IMR-90 (cell line): ENCODE measurements around the gene DPYD. TPM values are rescaled to one million over a fixed set of nuclear protein-coding genes. Genes with fewer than 3 reads are reported as not detected.
A peak's percentile ranks its signal among the peaks of the same experiment; 100 is the strongest.

Source experiments
- ATAC-seq: fragments of 200-7000 bp; cut with Tn5 transposase; 2 replicates; pipeline ENCODE4 v1.9.1; 2020; ENCODE audit warnings: low read depth, mild to moderate bottlenecking, moderate library complexity
- BruUV-seq: library from RNA; stranded (reverse); fragments of 400-500 nt; replicated peaks from 2 replicates; lab custom pipeline; 2021; lab: Mats Ljungman, UMichigan
- CTCF ChIA-PET: fragments of 300-600 bp; formaldehyde crosslinking; extraction: SDS; loops from one replicate; lab custom pipeline; 2021; ENCODE audit warnings: antibody characterized with exemption; lab: Yijun Ruan, JAX
- POLR2A ChIA-PET: fragments of 300-600 bp; sonication (Branson Sonifier 250); formaldehyde crosslinking; loops from one replicate; lab custom pipeline; 2022; ENCODE audit warnings: antibody characterized with exemption; ENCODE audit not compliant: unreplicated experiment; lab: Charles Lee
- DNase-seq: peaks from one replicate; pipeline ENCODE4 v3.0.0; 2013
- H2AFZ ChIP-seq: replicated peaks from 2 replicates; pipeline ENCODE3; 2013; ENCODE audit warnings: low read length, mild to moderate bottlenecking; ENCODE audit not compliant: poor library complexity
- H2AK5ac ChIP-seq: 2 replicates; pipeline ENCODE4 v1.6.1; 2013; ENCODE audit warnings: low read depth, low read length, inconsistent platforms
- H2AK9ac ChIP-seq: replicated peaks from 2 replicates; pipeline ENCODE3; 2013; ENCODE audit warnings: mild to moderate bottlenecking, low read depth, low read length, moderate library complexity; ENCODE audit not compliant: poor library complexity
- H2BK120ac ChIP-seq: 2 replicates; pipeline ENCODE4 v1.6.1; 2013; ENCODE audit warnings: low read depth, low read length, inconsistent platforms
- H2BK15ac ChIP-seq: 3 replicates; pipeline ENCODE4 v1.6.1; 2013; ENCODE audit warnings: low read depth, low read length, inconsistent platforms
- H2BK20ac ChIP-seq: 2 replicates; pipeline ENCODE4 v1.6.1; 2013; ENCODE audit warnings: low read depth, mild to moderate bottlenecking, inconsistent platforms, low read length, moderate library complexity
- H2BK5ac ChIP-seq: 2 replicates; pipeline ENCODE4 v1.6.1; 2013; ENCODE audit warnings: mild to moderate bottlenecking, low read depth, low read length, inconsistent platforms; ENCODE audit not compliant: poor library complexity, severe bottlenecking
- H3K14ac ChIP-seq: replicated peaks from 2 replicates; pipeline ENCODE4 v1.6.1; 2013; ENCODE audit warnings: low read depth, low read length, inconsistent platforms
- H3K18ac ChIP-seq: 2 replicates; pipeline ENCODE4 v1.6.1; 2013; ENCODE audit warnings: low read depth, low read length, control low read depth
- H3K23ac ChIP-seq: 2 replicates; pipeline ENCODE4 v1.6.1; 2013; ENCODE audit warnings: low read depth, low read length, inconsistent platforms
- H3K27ac ChIP-seq: 2 replicates; pipeline ENCODE4 v1.5.1; 2013; ENCODE audit warnings: mild to moderate bottlenecking, control low read depth, low read length; ENCODE audit not compliant: insufficient read depth
- H3K27me3 ChIP-seq: 2 replicates; pipeline ENCODE4 v1.6.1; 2013; ENCODE audit warnings: low read length; ENCODE audit not compliant: control insufficient read depth, insufficient read depth
- H3K36me3 ChIP-seq: 2 replicates; pipeline ENCODE4 v1.6.1; 2013; ENCODE audit warnings: low read length, mixed read lengths; ENCODE audit not compliant: control insufficient read depth, insufficient read depth
- H3K4ac ChIP-seq: 2 replicates; pipeline ENCODE4 v1.6.1; 2013; ENCODE audit warnings: low read depth, low read length, inconsistent platforms
- H3K4me1 ChIP-seq: 2 replicates; pipeline ENCODE4 v1.6.1; 2013; ENCODE audit warnings: low read length, mixed read lengths; ENCODE audit not compliant: control insufficient read depth, insufficient read depth
- H3K4me2 ChIP-seq: 2 replicates; pipeline ENCODE4 v1.6.1; 2013; ENCODE audit warnings: low read depth, mild to moderate bottlenecking, control low read depth, low read length, moderate library complexity
- H3K4me3 ChIP-seq: 2 replicates; pipeline ENCODE4 v1.5.1; 2013; ENCODE audit warnings: low read depth, mild to moderate bottlenecking, control low read depth, low read length, moderate library complexity; ENCODE audit not compliant: insufficient read depth
- H3K56ac ChIP-seq: 2 replicates; pipeline ENCODE4 v1.6.1; 2013; ENCODE audit warnings: low read length, inconsistent platforms; ENCODE audit not compliant: insufficient read depth; ENCODE audit errors: extremely low read depth
- H3K79me1 ChIP-seq, 2 experiments: 2 replicates each; pipeline ENCODE4 v1.6.1; 2013; ENCODE audit warnings: low read length in 2 of 2, inconsistent platforms in 1 of 2, low read depth in 1 of 2
- H3K9ac ChIP-seq: 2 replicates; pipeline ENCODE4 v1.6.1; 2013; ENCODE audit warnings: low read depth, low read length, control low read depth
- H3K9me1 ChIP-seq: 2 replicates; pipeline ENCODE4 v1.6.1; 2013; ENCODE audit warnings: low read length, inconsistent platforms; ENCODE audit not compliant: insufficient read depth
- H3K9me3 ChIP-seq: 2 replicates; pipeline ENCODE4 v1.6.1; 2013; ENCODE audit warnings: low read length; ENCODE audit not compliant: control insufficient read depth, insufficient read depth
- H4K20me1 ChIP-seq: 2 replicates; pipeline ENCODE4 v1.6.1; 2013; ENCODE audit warnings: low read length, inconsistent platforms; ENCODE audit not compliant: insufficient read depth
- H4K5ac ChIP-seq: 2 replicates; pipeline ENCODE4 v1.6.1; 2013; ENCODE audit warnings: mild to moderate bottlenecking, low read depth, low read length, control low read depth
- H4K8ac ChIP-seq, 2 experiments: 2 replicates each; pipeline ENCODE4 v1.6.1; 2013; ENCODE audit warnings: low read depth in 2 of 2, low read length in 2 of 2, control low read depth in 1 of 2, inconsistent platforms in 1 of 2
- H4K91ac ChIP-seq: 2 replicates; pipeline ENCODE4 v1.6.1; 2013; ENCODE audit warnings: low read depth, low read length, inconsistent platforms; ENCODE audit not compliant: insufficient read depth
- BHLHE40 ChIP-seq: fragments of 150-350 bp; IDR thresholded peaks from 2 replicates; pipeline ENCODE4 v1.6.1; 2016; ENCODE audit warnings: mild to moderate bottlenecking, low read depth, low read length
- CEBPB ChIP-seq: IDR thresholded peaks from 2 replicates; pipeline ENCODE4 v1.6.1; 2012; ENCODE audit warnings: low read depth, low read length, improper control_type of control experiment
- ELK1 ChIP-seq: fragments of 150-350 bp; IDR thresholded peaks from 2 replicates; pipeline ENCODE4 v1.6.1; 2016; ENCODE audit warnings: low read depth, mild to moderate bottlenecking, low read length, moderate library complexity, borderline replicate concordance
- FOS ChIP-seq: fragments of 150-350 bp; IDR thresholded peaks from 2 replicates; pipeline ENCODE4 v1.6.1; 2016; ENCODE audit warnings: low read depth, low read length
- MAZ ChIP-seq: IDR thresholded peaks from 2 replicates; pipeline ENCODE4 v1.6.1; 2012; ENCODE audit warnings: low read depth, mild to moderate bottlenecking, low read length, improper control_type of control experiment, moderate library complexity, borderline replicate concordance
- MXI1 ChIP-seq: IDR thresholded peaks from 2 replicates; pipeline ENCODE4 v1.6.1; 2012; ENCODE audit warnings: low read depth, mild to moderate bottlenecking, low read length, moderate library complexity, borderline replicate concordance
- NFE2L2 ChIP-seq: fragments of 150-350 bp; IDR thresholded peaks from 2 replicates; pipeline ENCODE4 v1.6.1; 2016; ENCODE audit warnings: low read depth, mild to moderate bottlenecking, low read length
- POLR2A ChIP-seq: IDR thresholded peaks from 2 replicates; pipeline ENCODE4 v1.6.1; 2012; ENCODE audit warnings: mild to moderate bottlenecking, low read depth, low read length
- RAD21 ChIP-seq: IDR thresholded peaks from 2 replicates; pipeline ENCODE4 v1.6.1; 2012; ENCODE audit warnings: low read length, improper control_type of control experiment
- RCOR1 ChIP-seq: IDR thresholded peaks from 2 replicates; pipeline ENCODE4 v1.6.1; 2012; ENCODE audit warnings: mild to moderate bottlenecking, low read length, improper control_type of control experiment; ENCODE audit not compliant: insufficient replicate concordance
- RFX5 ChIP-seq: IDR thresholded peaks from 2 replicates; pipeline ENCODE4 v1.8.0; 2012; ENCODE audit warnings: low read depth, mild to moderate bottlenecking, low read length, moderate library complexity
- SMC3 ChIP-seq: fragments of 150-350 bp; IDR thresholded peaks from 2 replicates; pipeline ENCODE4 v1.6.1; 2016; ENCODE audit warnings: low read depth, mild to moderate bottlenecking, antibody characterized with exemption, low read length, moderate library complexity
- WGBS, 2 experiments: methylation state at CpG; one replicate each; pipeline versions ENCODE4 v1.1.5 to v1.1.7; 2013; ENCODE audit warnings: missing lambda C conversion rate in 2 of 2; ENCODE audit not compliant: insufficient read length in 1 of 2; ENCODE audit errors: extremely low coverage in 2 of 2; 5-methylcytosine and 5-hydroxymethylcytosine counted together
- dilution Hi-C: fragments of 300-500 bp; cut with HindIII; formaldehyde crosslinking; loops from one replicate; pipeline ENCODE4 v1.14.3; 2018; ENCODE audit warnings: low sequenced_read_pairs; ENCODE audit not compliant: unreplicated experiment
- in situ Hi-C: fragments of 300-500 bp; cut with MboI; formaldehyde crosslinking; loops from 3 replicates; pipeline ENCODE4 v1.14.3; 2019; ENCODE audit warnings: low sequenced_read_pairs, inconsistent platforms, mixed read lengths
- intact Hi-C: fragments of 100-400 bp; cut with micrococcal nuclease; formaldehyde crosslinking; loops from 2 replicates; pipeline ENCODE4 v1.10.0; 2022
- polyA plus RNA-seq, 3 experiments: library from polyadenylated mRNA; depleted of rRNA; stranded (reverse); fragments of >200 nt; gene quantifications; 2 replicates each; pipeline ENCODE4 v1.2.3, GENCODE V29; 2012; ENCODE audit warnings: low replicate concordance in 1 of 3
- total RNA-seq: library from RNA; depleted of rRNA; stranded (reverse); fragments of >200 nt; gene quantifications from 2 replicates; pipeline ENCODE4 v1.2.3, GENCODE V29; 2012
- TF ChIP-seq, protein P1 (sequence below): conservative IDR thresholded peaks from 2 replicates; pipeline ENCODE4 v1.5.1; 2012; ENCODE audit warnings: mild to moderate bottlenecking, low read depth, low read length, improper control_type of control experiment
- TF ChIP-seq, protein P2 (sequence below): fragments of 150-350 bp; IDR thresholded peaks from 2 replicates; pipeline ENCODE4 v1.6.1; 2017; ENCODE audit warnings: mild to moderate bottlenecking, antibody characterized with exemption, low read length, low read depth

Gene DPYD
- total and polyA plus RNA-seq, 2 of the 4 experiments (the other 2 are of a cell fraction), result 9.3 to 47.3 TPM

DNA sequence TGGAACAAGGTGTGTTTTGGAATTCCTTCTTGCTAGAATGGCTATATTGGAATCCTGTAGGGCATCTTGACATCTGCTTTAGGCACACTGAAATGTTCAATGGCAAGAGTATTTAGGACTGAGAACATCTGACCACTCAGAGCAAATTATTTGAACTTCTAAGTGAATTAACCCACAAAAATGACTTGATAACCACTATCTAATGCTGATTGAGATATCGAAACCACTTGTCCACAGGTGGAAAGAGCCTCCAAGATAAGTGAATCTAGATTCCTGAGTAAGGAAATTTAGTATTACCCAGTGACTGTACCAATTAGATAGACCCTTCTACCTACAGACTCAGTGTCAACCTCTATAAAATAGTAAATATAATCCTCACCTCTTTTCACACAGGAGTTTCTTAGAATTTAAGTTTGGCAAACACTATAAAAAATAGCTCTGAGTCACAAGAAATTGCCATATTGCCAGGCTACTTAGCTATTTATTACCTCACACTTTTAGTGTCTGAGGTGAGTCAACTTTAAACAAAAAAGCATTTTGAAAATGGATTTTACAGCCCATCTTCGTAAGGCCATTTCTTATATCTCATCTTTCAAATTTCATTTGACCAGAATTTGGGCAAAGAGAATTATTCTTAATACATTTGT is 777.5 kb downstream of the DPYD start:
- intact Hi-C loops, result no loop called here
- Histone ChIP-seq H3K79me1 (no peaks in the 10 kb centered on the region), H2AK5ac (no peak overlapping the region), H4K5ac (no peak overlapping the region), H3K14ac (no peak overlapping the region), H4K8ac (no peak overlapping the region), H3K9ac (no peak overlapping the region), H2AK9ac (no peak overlapping the region), H3K4me2 (no peak overlapping the region), H2BK120ac (no peak overlapping the region), H3K56ac (no peak overlapping the region), H2BK5ac (no peak overlapping the region), H3K9me1 (0 out of 2 replicates have a peak, but pooled peaks cover 2% of the 10 kb centered on the region), H3K4me3 (no peak overlapping the region), H3K4me1 (peaks cover 7% of the 10 kb centered on the region), H3K27ac (no peak overlapping the region), H2BK15ac (no peak overlapping the region), H3K9me3 (no peaks in the 10 kb centered on the region), H3K36me3 (no peaks in the 10 kb centered on the region), H2AFZ (no peak overlapping the region), H3K4ac (no peak overlapping the region), H2BK20ac (no peak overlapping the region), H3K18ac (no peak overlapping the region), H4K91ac (no peak overlapping the region), H3K27me3 (no peaks in the 10 kb centered on the region), H3K23ac (no peak overlapping the region), H4K20me1 (no peaks in the 10 kb centered on the region)
- no CpG with 5 or more reads among the region's 2 CpGs for WGBS, 2 experiments
- DNase-seq, result peak; percentile 39
- POLR2A ChIA-PET, result no interaction called here
- in situ Hi-C loops, result no loop called here
- TF ChIP-seq MAZ (no peak), SMC3 (no peak), ELK1 (no peak), NFE2L2 (no peak), BHLHE40 (no peak), MXI1 (no peak), RCOR1 (no peak), POLR2A (no peak), FOS (no peak), RFX5 (no peak), RAD21 (no peak), CEBPB (no peak)
- TF ChIP-seq, protein P1, sequence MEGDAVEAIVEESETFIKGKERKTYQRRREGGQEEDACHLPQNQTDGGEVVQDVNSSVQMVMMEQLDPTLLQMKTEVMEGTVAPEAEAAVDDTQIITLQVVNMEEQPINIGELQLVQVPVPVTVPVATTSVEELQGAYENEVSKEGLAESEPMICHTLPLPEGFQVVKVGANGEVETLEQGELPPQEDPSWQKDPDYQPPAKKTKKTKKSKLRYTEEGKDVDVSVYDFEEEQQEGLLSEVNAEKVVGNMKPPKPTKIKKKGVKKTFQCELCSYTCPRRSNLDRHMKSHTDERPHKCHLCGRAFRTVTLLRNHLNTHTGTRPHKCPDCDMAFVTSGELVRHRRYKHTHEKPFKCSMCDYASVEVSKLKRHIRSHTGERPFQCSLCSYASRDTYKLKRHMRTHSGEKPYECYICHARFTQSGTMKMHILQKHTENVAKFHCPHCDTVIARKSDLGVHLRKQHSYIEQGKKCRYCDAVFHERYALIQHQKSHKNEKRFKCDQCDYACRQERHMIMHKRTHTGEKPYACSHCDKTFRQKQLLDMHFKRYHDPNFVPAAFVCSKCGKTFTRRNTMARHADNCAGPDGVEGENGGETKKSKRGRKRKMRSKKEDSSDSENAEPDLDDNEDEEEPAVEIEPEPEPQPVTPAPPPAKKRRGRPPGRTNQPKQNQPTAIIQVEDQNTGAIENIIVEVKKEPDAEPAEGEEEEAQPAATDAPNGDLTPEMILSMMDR, result no peak
- TF ChIP-seq, protein P2, sequence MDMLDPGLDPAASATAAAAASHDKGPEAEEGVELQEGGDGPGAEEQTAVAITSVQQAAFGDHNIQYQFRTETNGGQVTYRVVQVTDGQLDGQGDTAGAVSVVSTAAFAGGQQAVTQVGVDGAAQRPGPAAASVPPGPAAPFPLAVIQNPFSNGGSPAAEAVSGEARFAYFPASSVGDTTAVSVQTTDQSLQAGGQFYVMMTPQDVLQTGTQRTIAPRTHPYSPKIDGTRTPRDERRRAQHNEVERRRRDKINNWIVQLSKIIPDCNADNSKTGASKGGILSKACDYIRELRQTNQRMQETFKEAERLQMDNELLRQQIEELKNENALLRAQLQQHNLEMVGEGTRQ, result no peak
- dilution Hi-C loops, result no loop called here
- BruUV-seq, result no TSS peak
- CTCF ChIA-PET, result no interaction called here
- ATAC-seq, result no peak
